Skin of body (tissue), 2 donors: ENCODE data around the gene SERTAD3. TPM values are rescaled to one million over a fixed set of nuclear protein-coding genes. Genes with fewer than 3 reads are reported as not detected.
A peak's percentile ranks its signal among the peaks of the same experiment; 100 is the strongest.

ENCODE experiments used
- DNase-seq: peaks from one replicate; lab custom pipeline; 2025; lab: John Stamatoyannopoulos, UW
- total RNA-seq: library from RNA; depleted of rRNA; stranded (reverse); fragments of >200 nt; gene quantifications from one replicate; pipeline ENCODE4 v1.2.3, GENCODE V29; 2014

Gene SERTAD3
- total RNA-seq, 1 donor from 2014 or later, result 30.8 TPM

GRCh38 chr19:40425450-40426287 is 18.5 kb downstream of the SERTAD3 start, which contains the start of gene SERTAD1:
Gene SERTAD1, minus strand, starts transcription at chr19:40425992. Its CDS starts 2,446 bp downstream, at chr19:40423546.
- peak; percentile 99 for DNase-seq

- DNase-seq, result no peak
These were observed 19.3 kb downstream of the SERTAD3 start for GRCh38 chr19:40424637-40425449.

GRCh38 chr19:40423938-40424337 is 20.2 kb downstream of the SERTAD3 start:
- DNase-seq, result no peak

- no peak for DNase-seq
These were observed 21.2 kb downstream of the SERTAD3 start for GRCh38 chr19:40422748-40423566.

- DNase-seq, result no peak
These were observed 22.0 kb downstream of the SERTAD3 start for GRCh38 chr19:40421993-40422747.

GRCh38 chr19:40420766-40421765 is 23.1 kb downstream of the SERTAD3 start:
- DNase-seq, result peak; percentile 89

GRCh38 chr19:40420451-40420765 is 23.7 kb downstream of the SERTAD3 start:
- DNase-seq, result no peak

- no peak for DNase-seq
These were observed 24.4 kb downstream of the SERTAD3 start for GRCh38 chr19:40419780-40420179.

- DNase-seq, result no peak
These were observed 25.0 kb downstream of the SERTAD3 start for GRCh38 chr19:40419066-40419612.

- DNase-seq, result no peak
These were observed 26.1 kb downstream of the SERTAD3 start for GRCh38 chr19:40418040-40418439.

GRCh38 chr19:40417643-40417981 is 26.5 kb downstream of the SERTAD3 start:
- no peak for DNase-seq

- DNase-seq, result peak; percentile 19
These were observed 27.1 kb downstream of the SERTAD3 start for GRCh38 chr19:40416918-40417642.

GRCh38 chr19:40415768-40416167 is 28.4 kb downstream of the SERTAD3 start:
- DNase-seq, result no peak

- no peak for DNase-seq
These were observed 29.3 kb downstream of the SERTAD3 start for GRCh38 chr19:40414542-40415535.

- DNase-seq, result no peak
These were observed 30.8 kb downstream of the SERTAD3 start, which contains the start of gene PRX for GRCh38 chr19:40413291-40413845. Gene PRX, minus strand, starts transcription at chr19:40413378. Its CDS starts 5,446 bp downstream, at chr19:40407932.

- DNase-seq, result no peak
These were observed 31.3 kb downstream of the SERTAD3 start for GRCh38 chr19:40412866-40413265.

- DNase-seq, result no peak
These were observed 32.1 kb downstream of the SERTAD3 start for GRCh38 chr19:40411958-40412499.
